Measurements from ENCODE around the gene KLHL26. TPM values are rescaled to one million over a fixed set of nuclear protein-coding genes. Genes with fewer than 3 reads are reported as not detected.

The KLHL26 gene
- total RNA-seq, 1 experiment from 2014 or later: 10.7 TPM

- Histone ChIP-seq H3K9me3 (ENCODE audit: control insufficient read depth, low read depth, low read length) (no peaks in the 10 kb centered on the region), H3K23ac (ENCODE audit: insufficient read length, low read depth, low read length) (no peak overlapping the region), H2BK20ac (ENCODE audit: low read depth, low read length, poor library complexity, severe bottlenecking) (no peak overlapping the region), H3K4me1 (ENCODE audit: insufficient read depth, low read length) (peaks cover 8% of the 10 kb centered on the region; the same call in 1 of the 2 replicates), H4K8ac (replicated peaks; ENCODE audit: insufficient read length, low read depth, low read length) (no peak overlapping the region), H2AFZ (ENCODE audit: low read length) (no peak overlapping the region), H2AK5ac (ENCODE audit: insufficient read length, low read length) (no peak overlapping the region), H3K4me2 (ENCODE audit: insufficient read depth, insufficient read length, low read length) (no peak overlapping the region), H3K4ac (ENCODE audit: low read depth, low read length) (no peak overlapping the region), H4K5ac (ENCODE audit: insufficient read length, low read depth, low read length) (no peak overlapping the region), H3K27me3 (ENCODE audit: insufficient read depth, low read length) (no peaks in the 10 kb centered on the region), H4K20me1 (ENCODE audit: control insufficient read depth, insufficient read depth, insufficient read length) (no peaks in the 10 kb centered on the region), H2BK15ac (ENCODE audit: low read depth, low read length) (no peak overlapping the region), H3K9ac (ENCODE audit: extremely low read depth, insufficient read length, low read length) (no peak overlapping the region), H2BK120ac (ENCODE audit: low read depth, low read length, poor library complexity, severe bottlenecking) (no peak overlapping the region), H3K23me2 (ENCODE audit: insufficient read length, low read depth, low read length, poor library complexity, severe bottlenecking) (peaks cover 13% of the 10 kb centered on the region), H3K79me2 (ENCODE audit: insufficient read depth, low read length) (no peaks in the 10 kb centered on the region), H3K14ac (ENCODE audit: insufficient read depth, low read length) (no peak overlapping the region), H3K56ac (ENCODE audit: insufficient read length, low read depth, low read length) (no peak overlapping the region), H3K79me1 (ENCODE audit: insufficient read depth, low read depth, low read length, poor library complexity, severe bottlenecking) (no peaks in the 10 kb centered on the region), H2BK12ac (ENCODE audit: insufficient read length, low read depth, low read length) (no peak overlapping the region), H3K27ac (ENCODE audit: insufficient read length, low read depth, low read length) (no peak overlapping the region), H4K91ac (ENCODE audit: insufficient read length, low read depth, low read length) (no peak overlapping the region), H3T11ph (ENCODE audit: low read length) (no peak overlapping the region), H2BK5ac (ENCODE audit: insufficient read length, low read length) (no peak overlapping the region), H3K18ac (ENCODE audit: insufficient read length, low read depth, low read length) (no peak overlapping the region)
- peak overlapping the region in 1 of 2 experiments; percentile 44; a peak in 2 of 5 replicates for H3K4me3 Mint-ChIP-seq
- TF ChIP-seq CTCF (conservative IDR thresholded peaks at IDR 0.05): no peak
- no CpG with 5 or more reads among the region's 6 CpGs for WGBS (ENCODE audit: extremely low coverage, insufficient read length, low lambda C conversion rate)
- H3K36me3 Mint-ChIP-seq (ENCODE audit: insufficient read depth in 1 of 3, low read depth in 3 of 3): peaks cover 3 to 14% (median 5%) of the 10 kb centered on the region in 3 experiments; a peak in 5 of 7 replicates
- H3K9me3 Mint-ChIP-seq: no peaks in the 10 kb centered on the region; a peak in 1 of 5 replicates
- peaks cover 34% of the 10 kb centered on the region for H3K27me3 Mint-ChIP-seq (ENCODE audit: low read depth)
- no peak for DNase-seq
- H3K27ac Mint-ChIP-seq: no peak overlapping the region
- H3K4me1 Mint-ChIP-seq: peaks cover 34 to 45% of the 10 kb centered on the region in 2 experiments
Observed at GRCh38 chr19:18595475-18595874, 41.4 kb upstream of the KLHL26 start.

All from H9 (cell line).